Measurements from ENCODE around the gene DENND1B.

DNA sequence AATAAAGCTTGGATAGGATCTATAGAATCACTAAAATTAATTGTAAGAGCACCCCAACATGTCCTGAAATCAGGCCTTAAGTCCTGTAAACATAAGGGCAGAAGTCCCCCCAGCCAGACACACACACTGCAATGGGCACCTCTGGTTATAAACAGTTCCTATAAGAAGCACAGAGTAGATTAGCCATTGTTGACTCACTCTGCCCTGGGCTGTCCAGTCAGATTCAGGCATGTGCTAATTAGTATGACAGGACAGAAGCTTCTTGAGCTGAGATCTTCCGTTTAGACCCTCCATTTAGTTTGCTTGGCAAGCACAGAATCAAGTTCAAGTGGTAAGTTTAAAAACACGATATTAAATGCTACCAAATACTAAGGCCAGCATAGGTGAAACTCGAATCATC lies 11.8 kb upstream of the DENND1B start:
- TF ChIP-seq SRF (IDR thresholded peaks at IDR 0.05; ENCODE audit: low read depth, low read length) (no peak), RBBP5 (IDR thresholded peaks at IDR 0.05; ENCODE audit: borderline replicate concordance, low read depth, low read length) (no peak)
- TF ChIP-seq, protein P1, sequence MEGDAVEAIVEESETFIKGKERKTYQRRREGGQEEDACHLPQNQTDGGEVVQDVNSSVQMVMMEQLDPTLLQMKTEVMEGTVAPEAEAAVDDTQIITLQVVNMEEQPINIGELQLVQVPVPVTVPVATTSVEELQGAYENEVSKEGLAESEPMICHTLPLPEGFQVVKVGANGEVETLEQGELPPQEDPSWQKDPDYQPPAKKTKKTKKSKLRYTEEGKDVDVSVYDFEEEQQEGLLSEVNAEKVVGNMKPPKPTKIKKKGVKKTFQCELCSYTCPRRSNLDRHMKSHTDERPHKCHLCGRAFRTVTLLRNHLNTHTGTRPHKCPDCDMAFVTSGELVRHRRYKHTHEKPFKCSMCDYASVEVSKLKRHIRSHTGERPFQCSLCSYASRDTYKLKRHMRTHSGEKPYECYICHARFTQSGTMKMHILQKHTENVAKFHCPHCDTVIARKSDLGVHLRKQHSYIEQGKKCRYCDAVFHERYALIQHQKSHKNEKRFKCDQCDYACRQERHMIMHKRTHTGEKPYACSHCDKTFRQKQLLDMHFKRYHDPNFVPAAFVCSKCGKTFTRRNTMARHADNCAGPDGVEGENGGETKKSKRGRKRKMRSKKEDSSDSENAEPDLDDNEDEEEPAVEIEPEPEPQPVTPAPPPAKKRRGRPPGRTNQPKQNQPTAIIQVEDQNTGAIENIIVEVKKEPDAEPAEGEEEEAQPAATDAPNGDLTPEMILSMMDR (IDR thresholded peaks at IDR 0.05; ENCODE audit: control extremely low read depth in 1 of 3, insufficient read depth in 1 of 3, low read depth in 1 of 3, low read length in 3 of 3) = no peak

Data from H1 (cell line).